Measurements from ENCODE around the gene GID8.

GID8 gene

DNA sequence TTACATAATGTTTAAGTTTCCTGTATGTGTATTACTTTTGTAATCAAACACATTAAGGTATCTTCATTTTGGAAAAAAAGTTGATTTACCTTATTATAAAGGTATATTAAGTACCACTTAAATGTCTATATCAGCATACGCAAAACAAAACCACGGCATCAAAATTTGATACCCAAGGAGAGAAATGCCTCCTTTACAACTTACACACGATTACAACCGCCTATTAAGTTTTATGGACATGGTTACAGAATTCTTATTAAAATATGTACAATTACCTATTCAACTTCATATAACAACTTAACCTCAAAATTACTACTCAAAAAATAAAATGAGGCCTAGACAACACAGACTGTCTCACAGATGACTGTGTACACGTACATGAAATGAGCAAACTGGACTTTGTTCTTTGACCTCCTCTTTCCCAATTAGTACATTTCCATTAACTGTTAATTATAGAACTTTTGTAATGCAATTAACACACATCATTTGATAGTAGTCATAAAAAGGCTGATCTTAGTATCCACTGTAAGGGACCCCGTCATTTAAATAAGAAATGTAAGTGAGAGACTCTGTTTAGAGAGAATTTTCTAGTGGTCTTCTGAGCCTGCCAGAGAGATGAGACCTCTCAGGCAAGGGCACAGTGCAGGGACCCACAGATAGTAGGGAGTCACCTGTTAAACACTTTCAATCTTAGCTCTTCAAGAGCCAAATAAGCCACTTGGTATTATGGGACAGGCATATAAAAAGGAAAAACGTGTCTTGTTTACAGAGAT lies 14.1 kb upstream of the GID8 start:
- DNase-seq = no peak

DNA sequence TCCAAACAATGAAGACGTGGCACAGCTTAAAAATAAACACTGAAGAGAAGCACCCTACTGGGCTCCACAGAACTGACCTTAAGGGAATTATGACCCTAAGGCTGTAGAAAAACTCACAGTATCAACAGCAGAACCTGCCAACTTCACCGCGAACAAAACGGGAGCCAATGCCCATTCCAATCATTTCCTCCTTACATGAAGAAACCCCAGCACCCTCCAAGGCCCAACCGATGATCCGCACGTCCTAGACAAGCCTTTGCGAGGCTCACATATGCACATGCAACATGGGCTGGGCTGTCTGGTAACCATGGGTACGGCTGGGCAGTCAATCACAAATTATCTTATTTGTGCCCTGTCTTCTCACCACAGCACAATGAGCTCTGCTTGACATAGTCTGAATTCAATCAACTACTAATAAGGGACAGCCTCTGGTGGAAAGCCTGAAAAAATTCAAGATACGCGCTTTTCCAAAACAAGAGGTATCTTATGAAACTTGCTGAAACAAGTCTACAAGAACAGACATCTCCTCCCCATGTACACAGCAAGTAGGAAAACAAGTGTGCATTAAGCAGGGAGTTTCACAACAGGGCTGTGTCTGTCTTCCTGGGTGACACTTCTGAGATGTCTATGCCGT lies 13.4 kb upstream of the GID8 start:
- peak in 1 of 2 experiments; percentile 70 for DNase-seq

DNA sequence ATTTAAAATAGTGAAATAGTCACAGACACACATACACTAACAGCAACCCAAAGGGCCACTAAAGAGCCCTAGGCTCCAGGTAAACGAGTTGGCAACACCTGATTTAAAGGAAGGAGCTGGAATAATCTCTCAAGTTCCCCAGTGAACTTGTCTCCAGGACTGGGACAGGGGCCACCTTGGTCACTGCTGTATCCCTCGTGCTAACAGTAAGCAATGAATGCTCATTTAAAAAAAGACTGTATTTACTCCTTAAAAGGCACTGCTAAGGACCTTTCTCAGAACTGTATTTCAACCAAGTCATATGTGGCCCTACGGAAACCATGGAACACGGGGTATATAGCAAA lies 12.9 kb upstream of the GID8 start:
- no peak for DNase-seq

DNA sequence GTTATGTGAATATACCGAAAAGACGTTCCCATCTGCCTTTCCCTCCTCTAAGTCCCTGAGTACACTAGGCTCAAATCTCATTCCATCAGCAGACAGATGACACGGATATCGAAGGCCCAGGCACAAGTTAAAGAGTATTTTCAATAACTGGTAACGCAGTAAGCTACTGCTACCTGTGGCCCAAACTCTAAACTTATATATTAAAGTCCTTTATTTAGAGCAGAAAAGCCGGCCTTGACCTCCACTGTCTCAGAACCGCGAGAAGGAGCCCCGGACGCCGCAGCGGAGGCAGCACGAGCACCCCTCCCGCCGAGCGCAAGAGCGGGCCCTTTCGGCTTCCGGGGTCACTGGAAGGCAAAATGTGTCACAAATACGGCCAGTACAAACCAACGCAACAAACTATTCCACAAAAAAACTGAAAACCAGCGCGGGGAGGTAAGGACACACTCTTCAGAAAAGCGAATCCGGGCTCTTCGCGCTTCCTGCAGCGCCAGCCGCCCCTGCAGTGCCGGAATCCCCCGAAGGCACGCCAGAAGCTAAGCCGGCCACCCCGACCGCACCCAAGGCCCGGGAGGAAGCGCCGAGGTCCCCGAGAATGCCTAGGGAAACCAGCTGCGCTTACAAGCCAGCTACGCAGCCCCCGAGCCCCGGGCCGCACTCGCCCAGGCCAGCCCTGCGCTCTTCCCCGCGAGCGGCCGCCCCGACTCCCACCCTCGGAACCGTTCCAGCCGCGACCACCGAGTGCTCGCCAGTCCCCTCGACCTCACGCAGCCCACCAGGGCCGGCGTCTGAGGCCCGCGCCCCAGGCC lies 12.3 kb upstream of the GID8 start:
- peak in 1 of 2 experiments; percentile 73 for DNase-seq

DNA sequence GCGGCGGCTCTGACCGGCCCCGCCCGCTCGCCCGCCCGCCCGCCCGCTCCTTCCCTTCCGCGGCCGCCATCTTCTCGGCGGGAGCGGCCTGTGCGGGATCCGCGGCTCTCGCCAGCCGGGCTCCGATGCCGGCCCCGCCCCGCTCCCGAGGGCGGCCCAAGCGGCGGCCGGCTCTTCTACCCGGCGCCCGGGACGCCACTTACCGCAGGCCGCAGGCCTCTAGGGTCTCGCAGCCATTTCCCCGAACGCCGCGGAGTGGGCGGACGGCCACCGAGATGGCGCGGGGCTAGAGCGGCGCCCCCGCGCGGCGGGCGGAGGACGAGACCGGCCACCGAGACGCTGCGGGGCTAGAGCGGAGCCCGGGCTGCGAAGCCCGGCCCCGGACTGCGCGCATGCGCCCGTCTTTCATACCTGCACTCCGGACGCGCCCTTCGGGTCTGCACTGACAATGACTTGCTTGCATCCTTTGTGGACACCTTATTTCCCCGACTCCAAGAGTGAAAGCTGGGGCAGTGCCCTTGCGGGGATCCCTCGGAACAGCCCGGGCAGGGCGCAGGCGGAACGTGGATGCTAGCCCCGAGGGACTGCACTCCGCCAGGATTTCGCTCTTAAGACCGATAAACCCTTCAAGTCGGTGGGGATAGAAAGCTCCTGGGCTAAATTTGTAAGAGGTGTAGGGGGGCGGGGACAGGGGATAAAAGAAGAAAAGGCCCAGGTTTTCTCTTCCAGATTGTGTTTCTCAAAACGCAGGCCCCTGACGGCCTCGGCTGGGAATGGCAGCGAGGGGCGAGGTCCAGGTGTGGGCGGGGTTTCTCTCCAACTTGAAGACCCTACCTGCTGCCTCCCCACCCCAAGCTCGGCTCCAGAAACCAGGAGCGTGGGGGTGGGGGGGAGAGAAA lies 11.5 kb upstream of the GID8 start, which contains the start of gene DIDO1:
Gene DIDO1, minus strand, starts transcription at position 277 of the 899 bp plus-strand sequence.
- peak; percentile 73 to 89 for DNase-seq

DNA sequence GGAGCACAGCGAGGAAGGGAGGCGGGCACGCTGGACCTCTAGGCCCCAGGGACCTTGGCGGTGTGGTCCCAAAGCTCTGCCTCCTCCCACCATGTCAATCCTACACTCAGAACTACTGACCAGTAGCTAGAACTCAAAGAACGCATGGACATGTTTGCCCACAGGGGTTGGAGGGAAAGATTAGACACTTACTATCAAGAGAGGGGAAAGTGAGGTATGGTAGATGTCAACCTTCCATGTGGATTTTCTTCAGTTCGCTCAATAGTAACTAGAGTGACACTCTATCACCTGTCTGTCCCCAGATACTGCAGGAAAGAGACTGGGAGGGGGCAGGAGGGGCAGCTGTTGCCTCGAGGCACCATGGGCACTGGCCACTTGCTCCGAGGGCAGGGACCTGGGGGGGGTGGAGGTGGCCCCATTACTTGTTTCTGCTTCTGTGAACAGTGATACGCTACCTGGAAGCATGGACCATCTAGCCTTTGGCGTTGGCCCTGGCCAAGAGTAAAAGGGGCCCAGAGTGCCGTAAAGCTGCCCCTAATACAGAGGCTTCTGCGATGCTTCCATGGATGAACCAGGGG lies 10.7 kb upstream of the GID8 start:
- no peak for DNase-seq

DNA sequence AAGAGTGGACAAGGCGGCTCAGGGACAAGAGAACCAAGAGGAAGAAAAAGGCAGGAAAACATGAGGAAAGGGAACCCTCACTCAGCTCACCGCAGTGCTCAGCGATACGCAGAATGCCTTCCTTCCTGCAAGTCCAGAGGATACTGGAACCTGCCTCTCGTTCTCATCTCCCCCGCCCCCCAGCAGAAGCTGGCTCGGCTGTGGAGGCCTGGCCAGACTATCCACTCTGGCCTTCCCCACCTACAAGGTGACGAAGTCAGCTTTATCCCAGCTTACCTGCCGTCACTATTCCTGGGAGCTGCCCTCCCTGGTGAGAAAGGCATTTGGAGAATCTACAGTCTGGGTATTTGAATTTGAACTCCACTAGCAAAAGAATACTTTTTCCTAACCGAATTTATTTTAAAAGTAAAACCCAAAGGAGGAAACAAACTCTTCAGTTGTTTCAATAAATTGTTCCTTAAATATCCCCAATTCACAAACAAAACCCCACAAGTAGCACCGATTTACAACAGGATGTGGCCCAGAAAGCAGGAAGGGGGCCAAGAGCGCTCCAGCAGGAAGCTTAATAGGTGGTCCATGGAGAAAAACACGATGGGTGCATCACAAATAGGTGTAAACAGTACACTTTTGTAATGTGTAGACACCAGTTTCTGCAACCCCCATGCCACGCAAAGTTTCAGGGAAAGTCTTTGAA lies 9.6 kb upstream of the GID8 start:
- DNase-seq = no peak

DNA sequence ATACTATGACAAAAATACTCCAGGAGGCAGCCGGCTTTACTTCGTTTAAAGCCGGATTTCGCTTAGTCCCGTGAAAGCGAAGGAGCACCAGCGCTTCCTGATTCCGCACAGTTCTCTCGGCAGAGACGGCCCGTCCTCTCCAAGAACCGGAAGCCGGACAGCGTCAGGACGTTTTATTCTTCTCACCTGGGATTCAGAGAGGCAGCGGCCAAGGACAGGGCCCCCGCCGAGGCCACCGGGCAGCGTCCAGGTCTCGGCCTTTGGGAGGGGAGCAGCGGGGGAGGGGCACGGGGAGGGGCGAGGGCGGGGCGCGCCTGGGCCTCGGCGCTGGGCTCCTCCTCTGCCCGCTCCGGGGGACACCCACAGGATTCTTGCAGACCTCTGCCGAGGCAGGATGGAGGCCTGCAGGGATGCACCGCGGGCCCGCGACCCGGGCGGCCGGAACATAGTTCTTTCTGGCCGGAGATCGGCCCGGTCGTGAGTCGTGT lies 8.9 kb upstream of the GID8 start:
- DNase-seq = peak in 1 of 2 experiments; percentile 31

DNA sequence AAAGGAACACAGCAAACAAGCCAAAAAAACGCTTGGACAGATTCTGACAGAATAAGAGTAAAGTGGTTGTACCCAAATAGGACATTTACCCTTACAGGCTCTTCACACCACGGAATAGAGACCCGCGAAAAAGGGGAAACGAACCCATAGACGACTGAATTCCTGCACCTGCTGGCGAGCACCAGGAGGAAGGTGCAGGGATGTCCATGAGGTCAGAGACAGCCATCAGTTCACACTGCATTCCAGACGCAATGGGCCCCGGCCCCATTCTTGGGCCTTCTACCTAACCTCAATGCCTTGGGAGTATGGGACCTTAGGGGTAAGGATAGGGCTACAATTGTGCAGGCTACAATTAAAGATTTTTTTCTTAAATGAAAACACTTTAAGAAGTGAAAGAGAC lies 6.5 kb upstream of the GID8 start:
- no peak for DNase-seq

DNA sequence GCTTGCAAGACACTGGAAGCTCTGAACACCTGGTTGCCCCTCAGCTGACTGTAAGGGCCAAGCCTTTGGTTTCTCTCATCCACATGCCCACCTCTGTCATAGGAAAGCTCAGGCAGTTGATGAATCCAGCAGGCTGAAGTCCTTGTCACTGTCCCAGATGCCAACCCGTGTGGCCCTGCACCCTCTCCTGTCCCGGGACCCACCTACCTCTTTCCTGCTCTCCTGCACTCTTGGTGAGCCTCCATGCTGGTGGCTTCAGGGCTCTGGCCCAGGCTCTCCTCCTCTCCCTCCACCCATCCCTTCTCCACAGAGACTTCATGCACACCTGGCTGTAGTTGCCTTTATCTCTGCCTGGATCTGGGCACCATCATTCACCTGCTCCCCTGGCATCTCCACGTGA lies 4.0 kb upstream of the GID8 start:
- no peak for DNase-seq

DNA sequence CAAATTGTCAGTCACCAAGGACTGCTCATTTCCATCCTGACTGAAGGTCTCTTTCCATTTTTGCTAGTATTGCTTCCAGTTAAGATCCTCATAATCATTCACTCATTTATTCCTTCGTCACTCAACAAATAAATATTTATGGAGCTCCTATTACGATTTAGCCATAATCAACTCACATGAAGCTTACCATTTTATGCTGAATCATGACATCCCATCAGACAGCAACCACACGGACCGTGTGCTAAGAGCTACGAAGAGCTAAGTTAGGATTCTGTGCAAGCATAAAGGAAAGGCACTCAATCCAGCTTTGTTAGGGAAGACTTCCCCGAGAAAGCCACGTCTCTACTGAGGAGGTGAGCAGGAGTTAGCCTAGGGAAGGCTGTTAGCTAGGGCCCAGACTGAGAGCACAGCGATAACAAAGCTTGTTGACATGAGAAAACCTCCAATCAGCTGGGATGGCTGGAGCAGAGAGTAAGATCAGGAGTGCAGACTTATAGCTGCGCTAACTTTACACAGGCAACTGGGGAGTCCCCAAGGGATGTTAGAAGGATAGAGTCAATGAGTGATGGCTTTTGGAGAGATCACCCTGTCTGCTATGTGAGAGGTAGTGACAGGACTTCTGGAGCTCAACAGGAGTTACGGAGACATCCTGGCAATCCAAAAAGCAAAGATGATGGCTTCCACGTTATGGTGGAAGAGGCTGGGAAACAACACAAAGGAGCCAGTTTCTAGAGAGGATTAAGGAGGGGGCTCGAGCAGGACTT lies 2.6 kb upstream of the GID8 start:
- no peak for DNase-seq

DNA sequence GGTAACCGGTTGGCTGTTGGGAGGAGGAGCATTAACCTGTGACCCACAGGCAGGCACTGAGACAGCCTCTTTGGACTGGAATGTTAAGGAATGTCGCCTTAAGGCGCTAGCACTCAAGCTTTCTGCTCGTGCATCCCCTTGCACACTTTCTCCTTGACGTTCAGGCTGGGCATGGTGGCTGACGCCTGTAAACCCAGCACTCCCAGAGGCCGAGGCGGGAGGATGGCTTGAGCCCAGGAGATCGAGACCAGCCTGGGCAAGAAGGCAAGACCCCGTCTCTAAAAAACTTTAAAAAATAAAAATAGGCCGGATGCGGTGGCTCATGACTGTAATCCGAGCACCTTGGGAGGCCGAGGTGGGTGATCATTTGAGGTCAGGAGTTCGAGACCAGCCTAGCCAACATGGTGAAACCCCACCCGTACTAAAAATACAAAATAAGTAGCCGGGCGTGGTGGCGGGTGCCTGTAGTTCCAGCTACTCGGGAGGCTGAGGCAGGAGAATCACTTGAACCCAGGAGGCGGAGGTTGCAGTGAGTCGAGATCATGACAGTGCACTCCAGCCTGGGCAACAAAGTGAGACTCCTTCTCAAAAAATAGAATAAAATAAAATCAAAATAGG lies 1.9 kb upstream of the GID8 start:
- DNase-seq = no peak

DNA sequence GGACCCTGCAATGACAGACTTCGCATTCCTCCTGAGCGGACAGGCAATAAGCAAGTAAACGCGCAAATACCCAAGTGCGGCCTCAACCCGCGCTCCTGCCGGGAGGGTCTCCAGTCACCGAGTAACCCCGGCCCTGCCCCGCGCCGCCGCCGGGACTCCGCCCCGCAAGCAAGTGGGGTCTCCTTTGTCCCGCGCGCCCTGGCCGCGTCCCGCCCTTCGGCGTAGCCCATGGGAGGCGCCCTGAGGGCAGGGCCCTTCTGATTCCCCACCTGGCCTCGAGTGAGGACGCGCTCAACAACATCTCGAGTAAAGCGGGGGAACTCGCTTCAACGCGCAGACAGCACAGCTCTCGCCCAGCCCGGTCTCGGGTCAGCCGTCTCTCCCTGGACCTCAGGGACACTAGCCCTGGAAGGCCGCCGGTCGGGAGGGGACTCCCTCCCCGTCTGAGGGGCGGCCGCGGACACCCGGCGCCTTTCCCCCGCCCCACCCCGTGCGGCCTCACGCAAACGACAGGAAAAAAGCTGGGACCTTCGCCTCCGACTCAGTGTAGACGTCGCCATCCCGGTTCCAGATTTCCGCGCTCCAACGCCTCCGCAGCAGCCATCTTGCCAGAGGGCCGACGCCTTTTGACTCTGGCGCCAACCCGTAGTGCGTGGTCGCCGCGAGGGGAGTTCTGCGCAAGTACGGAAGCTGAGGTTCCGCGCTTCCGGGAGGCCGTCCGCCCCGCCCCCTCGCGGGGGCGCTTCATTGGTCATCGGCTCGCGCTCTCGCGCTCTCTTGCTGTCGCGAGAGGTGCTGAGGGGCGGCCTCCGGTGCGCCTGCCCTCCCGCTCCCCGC lies 461 bp upstream of the GID8 start:
- DNase-seq = peak; percentile 85 to 96

DNA sequence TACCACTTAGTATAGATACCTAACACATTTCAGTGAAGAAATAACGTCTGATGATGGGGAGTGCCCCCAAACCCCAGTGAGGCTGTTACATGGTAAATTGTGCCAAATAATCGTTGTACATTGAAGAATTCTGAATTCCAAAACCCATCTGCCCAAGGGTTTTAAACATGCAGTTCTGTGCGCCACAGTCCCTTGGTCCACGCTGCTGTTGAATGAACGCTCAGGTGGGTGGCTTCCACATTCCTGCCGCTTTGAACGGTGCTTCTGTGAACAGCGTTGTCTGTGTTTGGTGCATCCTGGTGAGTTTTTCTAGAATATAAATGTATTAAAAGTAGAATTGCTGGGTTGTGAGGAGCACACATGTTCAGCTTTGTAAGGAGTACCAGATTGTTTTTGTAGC lies 2.9 kb downstream of the GID8 start:
- no peak for DNase-seq

DNA sequence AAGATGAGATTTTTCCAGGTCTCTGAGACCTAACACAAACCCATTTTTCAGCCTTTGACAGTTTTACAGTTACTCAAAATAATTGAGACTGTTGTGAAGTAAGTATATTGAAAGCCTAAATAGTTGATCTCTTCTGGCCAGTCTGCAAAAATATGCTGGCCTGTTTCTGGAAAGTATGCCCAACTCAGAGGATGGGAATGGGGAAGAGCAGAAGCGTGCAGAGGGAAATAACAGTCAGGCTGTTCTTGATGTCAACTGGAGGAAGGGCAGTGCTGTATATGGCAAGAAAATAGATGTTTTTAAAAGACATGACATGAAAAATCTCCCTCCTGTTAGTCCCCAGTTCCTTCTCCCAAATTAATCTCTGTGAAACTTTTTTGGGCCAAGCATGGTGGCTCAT lies 3.8 kb downstream of the GID8 start:
- no peak for DNase-seq

DNA sequence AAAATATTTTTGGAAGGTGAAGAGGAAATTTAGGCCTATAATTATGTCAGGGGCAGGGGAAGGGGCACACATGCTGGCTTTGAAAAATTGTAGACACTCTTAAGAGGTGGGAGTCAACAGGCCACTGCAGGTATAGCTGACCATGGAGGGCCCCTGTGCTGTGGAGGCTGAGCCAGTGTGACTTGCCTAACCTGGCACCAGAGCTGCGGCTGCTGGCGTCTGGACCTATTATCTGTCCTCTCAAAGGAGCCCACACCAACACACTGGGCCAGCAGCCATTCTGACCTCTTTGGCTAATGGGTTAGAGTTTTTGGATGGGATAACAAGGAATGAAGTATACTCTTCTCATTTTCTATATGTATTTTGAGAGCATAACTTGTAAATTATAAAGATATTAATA lies 4.5 kb downstream of the GID8 start:
- DNase-seq = no peak

DNA sequence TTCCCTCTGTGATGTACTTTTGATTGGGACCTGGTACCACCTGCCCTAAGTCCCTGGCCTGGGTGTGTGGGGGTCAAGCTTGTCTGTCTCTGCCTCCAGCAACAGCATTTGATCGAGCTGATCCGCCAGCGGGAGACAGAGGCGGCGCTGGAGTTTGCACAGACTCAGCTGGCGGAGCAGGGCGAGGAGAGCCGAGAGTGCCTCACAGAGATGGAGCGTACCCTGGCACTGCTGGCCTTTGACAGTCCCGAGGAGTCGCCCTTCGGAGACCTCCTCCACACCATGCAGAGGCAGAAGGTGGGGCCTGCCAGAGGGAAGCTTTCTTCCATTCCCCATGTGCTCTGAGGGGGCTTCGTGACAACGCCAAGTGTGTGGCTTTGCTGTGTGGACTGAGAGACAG lies 5.4 kb downstream of the GID8 start:
- no peak for DNase-seq

DNA sequence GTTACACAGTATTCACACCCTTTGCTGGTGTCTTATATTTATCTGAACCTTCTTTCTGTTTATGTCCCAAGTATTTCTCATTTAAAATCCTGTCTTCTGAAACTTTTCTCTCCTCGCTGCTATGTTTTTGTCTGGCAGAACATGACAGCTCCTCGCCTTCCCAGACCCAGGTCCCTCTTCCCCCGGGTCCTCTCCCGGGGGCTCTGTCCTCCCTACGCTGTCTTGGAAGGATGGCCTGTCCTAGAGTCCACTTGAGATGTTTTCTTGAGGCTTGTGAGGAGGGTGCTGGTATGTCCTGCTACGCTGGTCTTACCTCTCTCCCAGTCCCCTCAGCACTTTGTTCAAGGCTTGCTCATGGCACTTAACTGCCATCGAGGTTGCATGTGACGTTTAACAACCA lies 6.2 kb downstream of the GID8 start:
- no peak for DNase-seq

DNA sequence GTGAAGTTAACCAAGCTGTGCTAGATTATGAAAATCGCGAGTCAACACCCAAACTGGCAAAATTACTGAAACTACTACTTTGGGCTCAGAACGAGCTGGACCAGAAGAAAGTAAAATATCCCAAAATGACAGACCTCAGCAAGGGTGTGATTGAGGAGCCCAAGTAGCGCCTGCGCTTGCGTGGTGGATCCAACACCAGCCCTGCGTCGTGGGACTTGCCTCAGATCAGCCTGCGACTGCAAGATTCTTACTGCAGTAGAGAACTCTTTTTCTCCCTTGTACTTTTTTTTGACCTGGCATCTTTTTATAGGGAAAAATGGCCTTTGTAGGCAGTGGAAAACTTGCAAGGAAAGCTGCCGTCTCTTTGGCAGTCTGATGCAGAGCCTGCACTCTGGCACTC lies 6.8 kb downstream of the GID8 start:
- no peak for DNase-seq
